Nephron (organoid): Measurements from ENCODE around the gene CAMKV.

Experiments
- H3K27ac Mint-ChIP-seq, 3 experiments: 2 replicates each; pipeline ENCODE4 v1.8.0; 2020; ENCODE audit warnings: mixed read lengths in 3 of 3, mild to moderate bottlenecking in 2 of 3, moderate library complexity in 1 of 3
- H3K27me3 Mint-ChIP-seq: 2 replicates; pipeline ENCODE4 v1.8.0; 2021; ENCODE audit warnings: low read depth, mild to moderate bottlenecking, moderate library complexity, mixed read lengths
- H3K36me3 Mint-ChIP-seq: 2 replicates; pipeline ENCODE4 v1.8.0; 2020; ENCODE audit warnings: low read depth, mixed read lengths
- H3K4me1 Mint-ChIP-seq: 2 replicates; pipeline ENCODE4 v1.8.0; 2020; ENCODE audit warnings: mixed read lengths
- H3K4me3 Mint-ChIP-seq, 3 experiments: 2 replicates each; pipeline ENCODE4 v1.8.0; 2020; ENCODE audit warnings: mild to moderate bottlenecking in 3 of 3, mixed read lengths in 3 of 3, moderate library complexity in 2 of 3
- H3K9me3 Mint-ChIP-seq: 2 replicates; pipeline ENCODE4 v1.8.0; 2020; ENCODE audit warnings: mixed read lengths
- CTCF ChIP-seq, 3 experiments: fragments of 200-600 bp; sonication (generic); IDR thresholded peaks; one replicate each; pipeline ENCODE4 v1.5.0; 2021; ENCODE audit warnings: antibody characterized with exemption in 3 of 3; ENCODE audit not compliant: unreplicated experiment in 3 of 3

CAMKV gene

GRCh38 chr3:49855662-49856061 is 14.0 kb downstream of the CAMKV start:
- Mint-ChIP-seq H3K4me3 (peak overlapping the region; percentile 89 to 94 (median 90)), H3K27me3 (no peaks in the 10 kb centered on the region), H3K27ac (no peak overlapping the region), H3K36me3 (no peaks in the 10 kb centered on the region), H3K9me3 (no peaks in the 10 kb centered on the region), H3K4me1 (peaks cover 9% of the 10 kb centered on the region)
- no peak for TF ChIP-seq CTCF (IDR thresholded peaks at IDR 0.05; ENCODE audit: unreplicated experiment in 3 of 3)

DNA sequence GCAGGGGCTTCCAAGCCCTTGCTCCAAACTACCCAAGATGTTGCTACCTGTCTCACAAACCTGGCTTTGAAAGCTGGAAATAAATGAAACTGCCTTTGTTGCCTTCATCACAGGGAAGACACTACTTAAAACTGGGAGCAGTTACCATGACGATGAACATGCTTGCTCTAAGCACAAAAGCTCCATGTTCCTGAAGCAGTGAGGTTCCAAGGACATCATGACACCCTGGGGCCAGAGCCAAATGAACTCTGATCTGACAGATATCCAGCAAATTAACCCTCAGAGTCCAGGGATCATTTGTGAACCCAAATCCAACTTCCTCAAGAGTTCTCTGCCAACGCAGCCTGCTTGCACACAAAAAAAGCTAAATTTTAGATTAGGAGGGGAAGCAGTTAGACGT is 24.0 kb downstream of the CAMKV start:
- Mint-ChIP-seq H3K36me3 (peaks cover 8% of the 10 kb centered on the region), H3K27ac (no peak overlapping the region), H3K4me1 (peaks cover 12% of the 10 kb centered on the region), H3K4me3 (no peak overlapping the region), H3K27me3 (no peaks in the 10 kb centered on the region), H3K9me3 (no peaks in the 10 kb centered on the region)
- no peak for TF ChIP-seq CTCF (IDR thresholded peaks at IDR 0.05; ENCODE audit: unreplicated experiment in 3 of 3)

GRCh38 chr3:49844464-49845183 is 25.1 kb downstream of the CAMKV start:
- H3K27me3 Mint-ChIP-seq = no peaks in the 10 kb centered on the region
- no peak overlapping the region for H3K4me3 Mint-ChIP-seq
- H3K4me1 Mint-ChIP-seq = peaks cover 20% of the 10 kb centered on the region
- no peak overlapping the region for H3K27ac Mint-ChIP-seq
- no peaks in the 10 kb centered on the region for H3K9me3 Mint-ChIP-seq
- H3K36me3 Mint-ChIP-seq = peaks cover 4% of the 10 kb centered on the region
- TF ChIP-seq CTCF (IDR thresholded peaks at IDR 0.05; ENCODE audit: unreplicated experiment in 3 of 3) = no peak

- H3K27me3 Mint-ChIP-seq = no peaks in the 10 kb centered on the region
- H3K9me3 Mint-ChIP-seq = no peaks in the 10 kb centered on the region
- peaks cover 7% of the 10 kb centered on the region for H3K36me3 Mint-ChIP-seq
- H3K27ac Mint-ChIP-seq = peak overlapping the region in 2 of 3 experiments; percentile 18 to 37
- peaks cover 28% of the 10 kb centered on the region for H3K4me1 Mint-ChIP-seq
- H3K4me3 Mint-ChIP-seq = no peak overlapping the region
- TF ChIP-seq CTCF (IDR thresholded peaks at IDR 0.05; ENCODE audit: unreplicated experiment in 3 of 3) = no peak
Observed at GRCh38 chr3:49842843-49843517, 26.7 kb downstream of the CAMKV start.

DNA sequence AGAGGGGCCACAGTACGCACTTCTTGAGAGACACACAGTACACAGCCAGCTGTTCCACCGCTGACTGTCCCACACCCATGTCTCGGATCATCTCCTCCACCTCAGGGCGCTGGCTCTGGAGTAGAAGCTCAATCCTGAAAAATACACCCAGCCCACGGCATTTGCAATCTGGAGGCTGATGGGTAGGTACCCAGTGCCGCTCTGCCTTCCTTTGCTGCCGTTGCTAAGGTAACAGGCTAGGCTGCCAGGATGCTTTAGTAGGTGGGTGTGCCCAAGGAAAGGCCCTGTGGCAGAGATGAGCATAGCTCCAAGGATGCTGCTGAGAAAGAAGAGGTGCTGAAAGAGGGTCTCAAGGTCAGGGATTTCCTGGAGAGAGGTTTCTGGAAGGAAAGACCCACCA is 27.9 kb downstream of the CAMKV start:
- no peak for TF ChIP-seq CTCF (IDR thresholded peaks at IDR 0.05; ENCODE audit: unreplicated experiment in 3 of 3)
- no peaks in the 10 kb centered on the region for H3K9me3 Mint-ChIP-seq
- peaks cover 12% of the 10 kb centered on the region for H3K36me3 Mint-ChIP-seq
- H3K27me3 Mint-ChIP-seq = no peaks in the 10 kb centered on the region
- peak overlapping the region; percentile 67 to 97 (median 97) for H3K27ac Mint-ChIP-seq
- H3K4me1 Mint-ChIP-seq = peaks cover 28% of the 10 kb centered on the region
- H3K4me3 Mint-ChIP-seq = no peak overlapping the region
